AG20443 (cell line): ENCODE results near the gene NPR1.
"Not testable (repeated sequence)": the region's sequence is repeated elsewhere in the genome, so short reads cannot be mapped to it uniquely, and the experiment has no call there.

Experiments used
- DNase-seq: peaks from one replicate; pipeline ENCODE4 v3.0.0; 2012; ENCODE audit warnings: low spot score, mixed read lengths

Gene NPR1

DNA sequence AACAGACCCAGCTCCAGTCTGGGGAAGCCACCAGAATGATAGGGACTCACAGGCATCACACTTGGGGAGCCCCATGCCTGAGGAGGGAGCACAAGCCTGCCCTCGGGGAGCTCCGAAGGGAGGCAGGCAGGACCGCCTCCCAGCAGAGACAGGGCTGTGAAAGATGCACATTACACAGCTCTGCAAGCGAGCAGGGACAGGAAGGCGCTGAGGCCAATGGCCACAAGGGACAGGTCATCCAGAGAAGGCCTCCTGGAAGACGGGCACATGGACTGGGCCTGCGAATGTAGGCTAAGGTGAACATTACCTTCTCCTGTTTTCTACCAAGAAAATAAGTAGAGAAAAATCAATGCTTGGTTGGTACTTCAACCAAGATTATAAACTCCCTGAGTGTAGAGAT is 4.2 kb downstream of the NPR1 start:
- DNase-seq = no peak

DNA sequence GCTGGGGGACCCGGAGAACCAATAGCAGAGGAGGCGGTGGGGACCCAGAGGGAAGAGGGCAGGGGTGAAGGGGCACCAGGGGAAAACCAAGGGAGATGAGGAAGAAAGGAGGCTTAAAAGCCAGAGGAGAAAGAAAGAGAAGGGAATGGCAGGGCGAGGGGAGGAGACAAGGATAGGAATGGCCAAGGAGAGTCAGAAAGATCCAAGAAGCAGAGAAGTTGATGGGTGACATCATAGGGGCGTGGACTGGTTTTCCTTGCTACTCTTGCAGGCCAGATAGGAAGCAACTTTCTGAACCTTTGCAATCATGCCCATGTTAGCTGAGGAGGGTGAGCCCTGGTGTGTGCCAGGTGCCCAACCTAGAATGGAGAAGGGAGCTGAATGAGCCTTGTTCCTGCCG is 5.4 kb downstream of the NPR1 start:
- peak; percentile 64 for DNase-seq

DNA sequence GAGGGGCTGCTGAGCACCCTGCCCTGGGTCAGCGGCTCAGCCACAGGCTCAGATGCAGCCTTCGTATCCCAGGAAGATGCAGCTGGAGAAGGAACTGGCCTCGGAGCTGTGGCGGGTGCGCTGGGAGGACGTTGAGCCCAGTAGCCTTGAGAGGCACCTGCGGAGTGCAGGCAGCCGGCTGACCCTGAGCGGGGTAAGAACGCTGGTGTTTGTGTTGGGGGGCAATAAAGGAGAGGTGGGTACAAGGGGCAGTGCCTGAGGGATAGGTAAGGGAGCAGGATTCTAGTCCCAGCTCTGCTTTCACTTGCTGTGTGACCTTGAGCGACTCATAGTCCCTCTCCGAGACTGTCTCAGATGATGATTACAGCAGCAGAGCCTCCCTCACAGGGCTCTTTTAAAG is 6.4 kb downstream of the NPR1 start:
- no peak for DNase-seq

DNA sequence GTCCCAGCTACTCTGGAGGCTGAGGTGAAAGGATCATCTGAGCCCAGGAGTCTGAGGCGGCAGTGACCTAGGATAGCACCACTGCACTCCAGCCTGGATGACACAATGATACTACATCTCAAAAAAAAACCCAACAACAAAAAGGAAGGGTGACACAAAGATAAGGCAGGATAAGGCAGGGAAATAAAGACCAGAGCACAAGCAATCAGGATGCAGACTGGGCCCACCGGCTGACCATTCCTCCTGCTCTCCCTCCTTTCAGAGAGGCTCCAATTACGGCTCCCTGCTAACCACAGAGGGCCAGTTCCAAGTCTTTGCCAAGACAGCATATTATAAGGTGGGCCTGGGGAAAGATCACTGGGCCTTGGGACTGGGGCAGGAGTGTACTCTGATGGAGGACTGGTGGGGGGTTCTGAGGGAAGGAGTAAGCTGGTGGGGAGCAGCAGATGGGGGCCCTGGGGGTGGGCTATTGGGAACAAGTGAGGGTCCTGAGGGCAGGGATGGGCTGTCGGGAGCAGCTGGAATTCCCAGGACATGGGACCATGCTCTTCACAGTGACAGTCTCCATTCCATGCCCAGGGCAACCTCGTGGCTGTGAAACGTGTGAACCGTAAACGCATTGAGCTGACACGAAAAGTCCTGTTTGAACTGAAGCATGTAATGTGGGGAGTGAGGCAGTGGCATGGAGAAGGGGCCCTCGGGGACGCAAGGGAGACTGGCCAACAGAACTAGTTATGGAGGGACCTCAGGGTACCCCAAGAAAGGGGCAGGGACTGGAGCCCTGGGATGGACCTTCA is 7.3 kb downstream of the NPR1 start:
- peak; percentile 7 for DNase-seq

DNA sequence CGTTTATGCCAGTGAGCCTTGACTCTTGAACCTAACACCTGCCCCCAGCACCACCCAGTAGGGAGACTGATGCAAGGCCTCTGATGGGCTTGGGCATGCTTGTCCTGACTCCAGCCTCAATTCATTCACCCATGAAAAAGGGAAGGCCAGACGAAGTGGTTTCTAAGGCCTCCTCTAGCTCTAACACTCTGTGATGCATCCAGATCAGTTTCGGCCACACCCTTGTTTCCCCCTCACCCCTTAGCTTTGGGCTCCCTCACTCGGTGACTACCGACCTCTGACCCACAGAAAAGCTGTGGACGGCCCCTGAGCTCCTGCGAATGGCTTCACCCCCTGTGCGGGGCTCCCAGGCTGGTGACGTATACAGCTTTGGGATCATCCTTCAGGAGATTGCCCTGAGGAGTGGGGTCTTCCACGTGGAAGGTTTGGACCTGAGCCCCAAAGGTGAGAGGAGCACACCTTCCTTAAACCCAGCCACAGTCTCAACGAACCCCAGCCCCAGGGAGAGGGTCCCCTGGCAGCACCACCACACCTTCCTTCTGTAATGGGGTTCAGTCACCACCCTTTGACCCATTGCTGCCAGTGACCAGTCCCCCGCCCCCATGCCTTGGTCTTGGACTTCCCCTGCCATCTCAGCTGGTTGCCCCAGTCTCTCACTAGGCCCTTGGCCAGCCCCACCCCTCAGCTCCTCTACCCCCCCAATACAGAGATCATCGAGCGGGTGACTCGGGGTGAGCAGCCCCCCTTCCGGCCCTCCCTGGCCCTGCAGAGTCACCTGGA is 9.0 kb downstream of the NPR1 start:
- DNase-seq = no peak

DNA sequence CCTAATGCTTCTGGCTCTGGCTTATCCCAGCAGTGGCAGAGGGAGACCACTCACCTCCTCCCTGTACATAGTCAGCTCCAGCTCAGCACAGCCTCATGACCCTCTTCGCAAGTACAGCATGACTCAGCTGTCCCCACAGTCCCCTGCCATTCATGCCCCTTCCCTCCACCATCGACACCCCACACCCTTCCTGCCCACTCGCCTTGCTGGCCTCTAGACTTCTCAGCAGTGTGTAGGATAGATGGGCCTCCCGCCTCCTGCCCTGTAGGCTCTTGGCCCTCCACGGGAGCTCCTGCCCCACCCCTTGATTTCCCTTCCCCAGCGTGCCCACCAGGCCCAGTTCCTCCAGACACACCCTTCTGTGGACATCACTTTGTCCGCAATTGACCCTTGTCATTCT is 9.8 kb downstream of the NPR1 start:
- DNase-seq = no peak

DNA sequence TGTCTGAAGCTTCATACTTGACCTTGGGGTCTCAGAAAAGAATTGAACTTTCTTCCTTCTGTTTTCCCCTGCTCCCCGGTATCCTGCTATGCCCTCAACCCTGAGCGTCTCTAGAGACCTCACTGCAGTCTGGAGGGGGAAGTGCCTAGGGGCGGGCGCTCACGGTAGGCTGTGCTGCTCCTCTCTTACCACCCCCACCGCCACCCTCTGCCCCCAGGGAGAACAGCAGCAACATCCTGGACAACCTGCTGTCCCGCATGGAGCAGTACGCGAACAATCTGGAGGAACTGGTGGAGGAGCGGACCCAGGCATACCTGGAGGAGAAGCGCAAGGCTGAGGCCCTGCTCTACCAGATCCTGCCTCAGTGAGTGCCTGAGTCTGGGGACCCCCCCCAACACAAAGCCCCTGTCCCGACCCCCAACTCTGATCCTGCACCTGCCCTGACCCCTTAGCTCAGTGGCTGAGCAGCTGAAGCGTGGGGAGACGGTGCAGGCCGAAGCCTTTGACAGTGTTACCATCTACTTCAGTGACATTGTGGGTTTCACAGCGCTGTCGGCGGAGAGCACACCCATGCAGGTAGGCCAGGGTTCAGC is 10.3 kb downstream of the NPR1 start:
- DNase-seq = no peak

DNA sequence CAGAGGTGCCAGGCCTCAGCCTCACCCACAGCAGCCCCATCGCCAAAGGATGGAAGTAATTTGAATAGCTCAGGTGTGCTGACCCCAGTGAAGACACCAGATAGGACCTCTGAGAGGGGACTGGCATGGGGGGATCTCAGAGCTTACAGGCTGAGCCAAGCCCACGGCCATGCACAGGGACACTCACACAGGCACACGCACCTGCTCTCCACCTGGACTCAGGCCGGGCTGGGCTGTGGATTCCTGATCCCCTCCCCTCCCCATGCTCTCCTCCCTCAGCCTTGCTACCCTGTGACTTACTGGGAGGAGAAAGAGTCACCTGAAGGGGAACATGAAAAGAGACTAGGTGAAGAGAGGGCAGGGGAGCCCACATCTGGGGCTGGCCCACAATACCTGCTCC is 15.0 kb downstream of the NPR1 start:
- no peak for DNase-seq

DNA sequence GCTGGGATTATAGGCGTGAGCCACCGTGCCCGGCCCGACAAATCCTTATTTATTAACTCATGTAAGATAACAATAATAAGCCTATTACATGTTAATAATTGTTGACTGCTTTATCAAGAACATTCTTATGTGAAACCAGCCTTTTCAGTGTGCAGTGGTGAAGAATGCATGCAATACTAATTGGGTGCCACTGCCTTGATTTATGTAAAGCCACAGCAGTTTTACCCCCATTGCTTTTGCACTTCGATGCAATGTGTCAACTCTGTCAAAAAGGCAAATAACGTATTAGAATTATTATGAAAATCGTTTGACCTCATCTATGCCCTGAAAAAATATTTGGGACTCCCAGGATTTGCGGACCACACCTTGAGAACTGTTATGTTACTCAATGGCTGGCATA is 18.3 kb downstream of the NPR1 start:
- DNase-seq = no peak

DNA sequence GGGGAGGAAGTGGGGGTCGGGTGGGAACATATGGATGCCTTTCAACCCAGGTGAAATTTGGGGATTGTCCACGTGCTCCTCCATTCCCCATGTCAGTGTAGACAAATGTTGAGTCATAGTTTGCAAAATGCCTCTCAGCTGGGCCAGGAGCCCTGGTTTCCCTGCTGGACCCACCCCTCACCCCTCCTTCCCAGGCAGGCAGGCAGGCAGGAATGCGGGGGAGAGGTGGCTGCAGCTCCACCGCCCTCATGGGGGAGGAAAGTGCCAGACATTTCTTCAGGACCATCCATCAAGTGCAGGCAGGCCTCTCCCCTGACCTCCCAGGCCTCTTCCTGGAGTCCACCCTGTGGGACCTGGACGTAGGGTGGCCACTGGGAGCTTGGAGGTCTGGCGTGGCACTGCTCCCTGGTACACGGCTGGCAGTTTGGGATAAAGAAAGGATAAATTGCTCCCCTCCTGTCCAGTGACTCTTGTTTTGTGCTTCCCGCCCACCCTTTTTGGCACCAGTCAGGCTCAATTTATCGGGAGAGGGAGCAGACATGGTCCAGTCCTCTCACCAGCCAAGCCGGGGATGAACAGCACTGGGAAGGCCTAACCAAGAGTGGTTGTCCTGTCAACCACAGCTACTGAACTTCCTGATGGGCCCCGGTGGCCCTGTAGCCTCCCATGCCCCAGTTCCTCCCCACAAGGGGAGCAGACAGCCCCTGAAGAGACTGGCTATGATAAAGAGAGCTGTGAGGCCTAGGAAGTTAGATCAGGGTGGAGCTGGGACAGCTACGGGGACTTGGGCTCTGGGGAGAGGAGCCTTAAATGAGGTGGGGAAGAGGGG is 18.9 kb downstream of the NPR1 start:
- DNase-seq = peak; percentile 35

DNA sequence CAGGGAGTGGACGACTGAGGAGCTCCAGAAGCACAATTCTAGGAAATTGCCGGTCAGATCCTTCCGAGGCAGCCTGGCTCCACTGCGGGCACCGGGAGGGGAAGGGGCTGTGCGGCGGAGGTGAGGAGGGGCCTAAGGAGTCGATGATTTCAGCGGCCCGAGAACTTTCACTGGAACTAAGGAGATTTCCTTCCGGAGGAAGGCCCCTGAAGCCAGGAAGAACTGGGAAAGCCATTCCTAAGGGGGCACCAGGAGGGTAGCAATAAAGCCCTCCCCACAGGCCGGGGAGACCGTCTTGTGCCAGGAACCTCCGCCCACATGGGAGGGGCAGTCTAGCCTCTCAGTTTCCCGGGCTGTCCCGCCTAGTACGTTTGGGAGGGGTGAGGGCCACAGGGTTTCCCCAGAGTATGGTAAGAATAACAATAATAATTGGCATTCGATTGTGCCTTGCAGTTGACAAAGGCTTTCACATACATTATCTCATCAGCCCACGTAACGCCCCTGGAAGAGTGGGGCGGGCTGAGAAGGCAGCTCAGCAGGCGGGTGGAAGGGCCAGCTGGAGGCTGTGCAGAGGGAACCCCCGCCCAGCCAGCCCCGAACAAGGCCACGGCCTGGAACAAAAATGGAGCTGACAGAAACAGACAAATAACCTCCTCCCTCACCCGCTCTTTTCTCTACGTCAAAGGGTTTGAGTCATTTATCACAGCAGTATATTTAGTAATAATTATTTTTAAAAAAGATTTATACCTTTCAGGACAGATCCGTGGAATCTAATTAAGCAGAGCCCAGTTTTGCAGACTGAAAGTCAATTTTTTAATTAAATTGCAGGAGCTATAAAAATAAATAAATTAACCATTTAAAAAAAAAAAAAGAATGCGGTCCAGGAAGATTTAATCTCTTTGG is 19.8 kb downstream of the NPR1 start:
- DNase-seq = no peak

DNA sequence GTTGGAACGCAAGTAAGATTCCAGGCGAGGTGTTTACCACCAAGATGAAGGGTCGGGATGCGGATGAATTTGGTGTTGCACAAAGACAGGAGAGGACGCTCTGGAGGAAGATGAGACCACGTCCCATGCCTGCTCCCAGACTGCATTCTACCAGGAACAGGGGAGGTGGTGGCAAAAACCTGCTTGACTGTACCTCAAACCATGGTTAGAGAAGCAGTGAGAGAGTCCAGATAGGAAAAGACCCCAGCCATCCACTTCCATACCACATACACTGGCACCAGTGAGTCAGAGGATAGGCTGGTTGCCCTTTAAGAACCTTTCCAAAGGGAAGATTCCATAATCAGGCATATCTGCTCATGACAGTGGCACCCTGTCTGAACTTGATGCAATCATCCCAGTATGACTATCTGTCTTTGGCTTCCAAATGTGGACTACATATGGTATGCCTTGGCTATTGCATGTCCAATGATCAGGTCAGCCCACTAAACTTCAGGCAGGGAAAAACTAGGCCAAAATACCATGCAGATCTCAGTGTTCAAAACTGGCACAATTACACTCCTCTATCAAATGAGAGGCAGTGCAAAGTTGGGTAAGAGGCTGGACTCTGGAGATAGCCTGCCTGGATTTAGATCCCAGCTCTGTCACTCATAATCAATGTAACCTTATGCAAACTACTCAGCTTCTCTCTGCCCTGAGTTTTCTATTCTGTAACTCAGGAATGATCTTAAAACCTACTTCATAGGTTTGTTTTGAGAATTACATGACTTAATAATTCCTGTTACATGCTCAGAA is 20.6 kb downstream of the NPR1 start:
- peak; percentile 77 for DNase-seq

DNA sequence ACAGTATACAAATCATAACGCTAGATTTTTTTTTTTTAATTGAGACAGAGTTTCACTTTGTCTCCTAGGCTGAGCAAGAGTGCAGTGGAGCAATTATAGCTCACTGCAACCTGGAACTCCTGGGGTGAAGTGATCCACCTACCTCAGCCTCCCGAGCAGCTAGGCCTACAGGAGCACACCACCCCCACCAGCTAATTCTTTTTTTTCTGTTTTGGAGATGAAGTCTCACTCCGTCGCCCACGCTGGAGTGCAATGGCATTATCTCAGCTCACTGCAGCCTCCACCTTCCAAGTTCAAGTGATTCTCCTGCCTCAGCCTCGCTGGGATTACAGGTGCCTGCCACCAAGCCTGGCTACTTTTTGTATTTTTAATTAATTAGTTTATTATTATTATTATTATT is 21.3 kb downstream of the NPR1 start:
- no peak for DNase-seq

DNA sequence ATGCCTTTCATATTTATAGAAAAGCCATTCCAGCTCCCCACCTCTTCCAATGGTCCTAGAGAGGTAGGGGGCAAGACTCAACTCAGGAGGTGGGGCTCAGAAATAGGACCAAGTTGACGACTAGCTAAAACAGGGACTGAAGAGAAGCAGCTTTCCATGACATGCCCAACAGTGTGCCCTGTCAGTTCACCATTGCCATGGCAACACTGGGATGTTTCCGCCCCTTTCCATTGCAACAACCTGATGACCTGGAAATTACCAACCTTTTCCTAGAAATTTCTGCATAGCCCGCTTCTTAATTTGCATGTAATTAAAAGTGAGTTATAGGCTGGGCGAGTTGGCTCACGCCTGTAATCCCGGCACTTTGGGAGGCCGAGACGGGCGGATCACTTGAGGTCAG is 27.0 kb downstream of the NPR1 start:
- DNase-seq = no peak

DNA sequence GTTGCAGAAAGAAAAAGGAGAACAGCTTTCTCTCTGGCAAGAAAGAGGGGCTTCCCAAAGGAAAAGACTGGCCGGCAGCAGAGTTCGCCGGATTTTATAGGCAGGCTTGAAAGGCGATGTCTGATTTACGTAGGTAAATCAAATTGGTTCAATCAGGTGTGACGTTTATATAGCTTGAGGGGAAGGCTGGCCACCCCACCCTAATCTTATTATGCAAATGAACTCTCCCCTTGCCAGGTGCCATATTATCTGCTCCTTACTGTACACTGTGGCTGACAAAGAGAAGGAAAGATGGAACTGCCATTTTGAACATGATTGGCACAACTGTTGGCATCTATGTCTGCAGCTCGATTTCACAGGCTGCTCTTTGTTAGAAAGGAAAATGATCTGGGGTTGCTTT is 32.5 kb downstream of the NPR1 start:
- DNase-seq = no peak

DNA sequence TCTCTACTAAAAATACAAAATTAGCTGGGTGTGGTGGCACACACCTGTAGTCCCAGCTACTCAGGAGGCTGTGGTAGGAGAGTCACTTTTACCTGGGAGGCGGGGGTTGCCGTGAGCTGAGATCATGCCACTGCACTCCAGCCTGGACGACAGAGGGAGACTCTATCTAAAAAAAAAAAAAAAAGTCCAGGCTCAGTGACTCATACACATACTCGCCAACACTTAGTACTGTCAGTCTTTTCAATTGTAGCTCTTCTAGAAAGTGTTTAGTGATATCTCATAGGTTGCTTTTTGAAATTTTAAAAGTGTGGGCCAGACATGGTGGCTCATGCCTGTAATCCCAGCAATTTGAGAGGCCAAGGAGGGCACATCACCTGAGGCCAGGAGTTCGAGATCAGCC is 37.7 kb downstream of the NPR1 start:
- DNase-seq = not testable (repeated sequence)

DNA sequence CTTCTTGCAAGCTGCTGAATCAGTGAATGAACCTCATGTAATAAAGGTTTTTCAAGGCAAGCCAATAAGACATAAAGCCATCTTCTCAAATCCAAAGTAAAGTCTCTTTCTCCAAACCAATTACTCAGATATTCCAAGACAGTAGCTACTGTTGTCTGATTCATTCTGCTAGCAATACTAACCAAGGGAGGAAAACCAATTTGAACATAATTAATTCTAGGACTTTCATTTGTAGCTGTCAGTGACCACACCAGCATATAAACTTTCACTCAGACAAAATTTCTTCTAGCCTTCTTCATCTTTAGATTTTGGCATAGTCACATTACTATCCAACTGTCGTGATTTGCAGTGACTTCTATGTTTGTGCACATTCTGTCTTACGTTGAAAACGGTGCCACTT is 38.8 kb downstream of the NPR1 start:
- DNase-seq = no peak

DNA sequence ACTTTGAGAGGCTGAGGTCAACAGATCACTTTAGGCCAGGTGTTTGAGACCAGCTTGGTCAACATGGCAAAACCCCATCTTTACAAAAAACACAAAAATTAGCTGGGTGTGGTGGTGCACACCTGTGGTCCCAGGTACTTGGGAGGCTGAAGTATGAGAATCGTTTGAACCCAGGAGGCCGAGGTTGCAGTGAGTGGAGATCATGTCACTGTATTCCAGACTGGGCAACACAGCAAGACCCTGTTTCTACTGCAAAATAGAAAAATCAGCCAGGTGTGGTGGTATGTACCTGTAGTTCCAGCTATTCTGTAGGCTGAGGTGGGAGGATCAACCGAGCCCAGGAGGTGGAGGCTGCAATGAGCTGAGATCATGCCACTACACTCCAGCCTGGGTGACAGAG is 45.2 kb downstream of the NPR1 start:
- DNase-seq = no peak

DNA sequence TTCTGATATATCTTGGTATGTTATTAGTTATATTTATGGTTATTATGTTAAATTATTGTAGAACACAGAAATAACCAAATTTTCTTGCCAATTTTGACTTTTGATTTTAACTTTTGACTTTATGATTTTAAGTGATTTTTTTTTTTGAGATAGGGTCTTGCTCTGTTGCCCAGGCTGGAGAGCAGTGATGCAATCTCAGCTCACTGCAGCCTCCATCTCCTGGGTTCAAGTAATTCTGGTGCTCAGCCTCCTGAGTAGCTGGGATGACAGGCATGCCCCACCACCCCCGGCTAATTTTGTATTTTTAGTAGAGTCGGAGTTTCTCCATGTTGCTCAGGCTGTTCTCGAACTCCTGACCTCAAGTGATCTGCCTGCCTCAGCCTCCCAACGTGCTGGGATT is 46.1 kb downstream of the NPR1 start:
- DNase-seq = not testable (repeated sequence)
